Brain microvascular endothelial cell (primary cell): ENCODE data around the gene GUCA1C.

ENCODE experiments used
- DNase-seq: peaks from one replicate; pipeline ENCODE4 v3.0.0-alpha.2; 2020
- H3K27ac ChIP-seq: fragments of 250-450 bp; sonication (Bioruptor Pico); 2 replicates; pipeline ENCODE4 v1.5.1; 2020; ENCODE audit warnings: mild to moderate bottlenecking, moderate library complexity
- H3K27me3 ChIP-seq: fragments of 250-450 bp; sonication (Bioruptor Pico); replicated peaks from 2 replicates; pipeline ENCODE4 v1.5.1; 2020; ENCODE audit warnings: mild to moderate bottlenecking
- H3K36me3 ChIP-seq: fragments of 250-450 bp; sonication (Bioruptor Pico); replicated peaks from 2 replicates; pipeline ENCODE4 v1.5.1; 2020; ENCODE audit warnings: mild to moderate bottlenecking
- H3K4me3 ChIP-seq: 2 replicates; pipeline ENCODE4 v1.5.1; 2011; ENCODE audit warnings: low read depth, mild to moderate bottlenecking, control low read depth, low read length, moderate library complexity
- in situ Hi-C: cut with HindIII; loops from 2 replicates; pipeline ENCODE4 v1.10.0; 2017; ENCODE audit warnings: low sequenced_read_pairs, low pct_ligation_motif_present
- TF ChIP-seq, protein P1 (sequence below): IDR thresholded peaks from 2 replicates; pipeline ENCODE4 v1.5.1; 2011; ENCODE audit warnings: low read depth, mild to moderate bottlenecking, moderate library complexity, low read length, control low read depth, inconsistent platforms; ENCODE audit errors: missing control alignments

GUCA1C gene

GRCh38 chr3:108882762-108883161 lies 70.9 kb downstream of the GUCA1C start:
- H3K27ac ChIP-seq, result no peak overlapping the region
- no peaks in the 10 kb centered on the region for H3K36me3 ChIP-seq
- H3K27me3 ChIP-seq, result no peaks in the 10 kb centered on the region
- no peak for DNase-seq
- in situ Hi-C loops, result no loop called here
- TF ChIP-seq, protein P1, sequence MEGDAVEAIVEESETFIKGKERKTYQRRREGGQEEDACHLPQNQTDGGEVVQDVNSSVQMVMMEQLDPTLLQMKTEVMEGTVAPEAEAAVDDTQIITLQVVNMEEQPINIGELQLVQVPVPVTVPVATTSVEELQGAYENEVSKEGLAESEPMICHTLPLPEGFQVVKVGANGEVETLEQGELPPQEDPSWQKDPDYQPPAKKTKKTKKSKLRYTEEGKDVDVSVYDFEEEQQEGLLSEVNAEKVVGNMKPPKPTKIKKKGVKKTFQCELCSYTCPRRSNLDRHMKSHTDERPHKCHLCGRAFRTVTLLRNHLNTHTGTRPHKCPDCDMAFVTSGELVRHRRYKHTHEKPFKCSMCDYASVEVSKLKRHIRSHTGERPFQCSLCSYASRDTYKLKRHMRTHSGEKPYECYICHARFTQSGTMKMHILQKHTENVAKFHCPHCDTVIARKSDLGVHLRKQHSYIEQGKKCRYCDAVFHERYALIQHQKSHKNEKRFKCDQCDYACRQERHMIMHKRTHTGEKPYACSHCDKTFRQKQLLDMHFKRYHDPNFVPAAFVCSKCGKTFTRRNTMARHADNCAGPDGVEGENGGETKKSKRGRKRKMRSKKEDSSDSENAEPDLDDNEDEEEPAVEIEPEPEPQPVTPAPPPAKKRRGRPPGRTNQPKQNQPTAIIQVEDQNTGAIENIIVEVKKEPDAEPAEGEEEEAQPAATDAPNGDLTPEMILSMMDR, result no peak
- H3K4me3 ChIP-seq, result no peak overlapping the region

- no peaks in the 10 kb centered on the region for H3K36me3 ChIP-seq
- no peak for DNase-seq
- H3K4me3 ChIP-seq, result no peak overlapping the region
- no peak overlapping the region for H3K27ac ChIP-seq
- in situ Hi-C loops, result no loop called here
- TF ChIP-seq, protein P1, result no peak
- no peaks in the 10 kb centered on the region for H3K27me3 ChIP-seq
These were observed 73.8 kb downstream of the GUCA1C start for GRCh38 chr3:108879915-108880314.

GRCh38 chr3:108877901-108878300 lies 75.8 kb downstream of the GUCA1C start:
- Histone ChIP-seq H3K4me3 (no peak overlapping the region), H3K27me3 (no peaks in the 10 kb centered on the region), H3K36me3 (no peaks in the 10 kb centered on the region), H3K27ac (no peak overlapping the region)
- TF ChIP-seq, protein P1, result no peak
- DNase-seq, result no peak
- in situ Hi-C loops, result no loop called here

DNA sequence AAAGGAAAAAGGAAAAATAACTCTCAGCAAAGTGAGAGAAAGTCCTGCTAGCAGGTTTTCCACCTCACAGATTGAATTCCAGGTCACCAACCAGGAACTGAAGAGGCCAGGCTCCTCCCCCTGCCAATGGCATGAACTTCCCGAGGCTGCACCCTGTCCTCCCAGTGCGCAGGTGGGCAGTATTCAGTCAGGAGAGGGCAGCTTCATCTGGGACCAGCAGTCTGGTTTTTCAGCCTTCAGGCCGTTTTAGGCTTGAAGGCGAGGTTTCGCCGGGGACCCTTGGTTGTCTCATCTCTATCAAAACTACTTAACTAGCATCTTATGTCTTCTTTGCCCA lies 89.9 kb downstream of the GUCA1C start:
- Histone ChIP-seq H3K36me3 (no peaks in the 10 kb centered on the region), H3K27ac (no peak overlapping the region), H3K4me3 (no peak overlapping the region), H3K27me3 (no peaks in the 10 kb centered on the region)
- in situ Hi-C loops, result no loop called here
- TF ChIP-seq, protein P1, result no peak
- no peak for DNase-seq

DNA sequence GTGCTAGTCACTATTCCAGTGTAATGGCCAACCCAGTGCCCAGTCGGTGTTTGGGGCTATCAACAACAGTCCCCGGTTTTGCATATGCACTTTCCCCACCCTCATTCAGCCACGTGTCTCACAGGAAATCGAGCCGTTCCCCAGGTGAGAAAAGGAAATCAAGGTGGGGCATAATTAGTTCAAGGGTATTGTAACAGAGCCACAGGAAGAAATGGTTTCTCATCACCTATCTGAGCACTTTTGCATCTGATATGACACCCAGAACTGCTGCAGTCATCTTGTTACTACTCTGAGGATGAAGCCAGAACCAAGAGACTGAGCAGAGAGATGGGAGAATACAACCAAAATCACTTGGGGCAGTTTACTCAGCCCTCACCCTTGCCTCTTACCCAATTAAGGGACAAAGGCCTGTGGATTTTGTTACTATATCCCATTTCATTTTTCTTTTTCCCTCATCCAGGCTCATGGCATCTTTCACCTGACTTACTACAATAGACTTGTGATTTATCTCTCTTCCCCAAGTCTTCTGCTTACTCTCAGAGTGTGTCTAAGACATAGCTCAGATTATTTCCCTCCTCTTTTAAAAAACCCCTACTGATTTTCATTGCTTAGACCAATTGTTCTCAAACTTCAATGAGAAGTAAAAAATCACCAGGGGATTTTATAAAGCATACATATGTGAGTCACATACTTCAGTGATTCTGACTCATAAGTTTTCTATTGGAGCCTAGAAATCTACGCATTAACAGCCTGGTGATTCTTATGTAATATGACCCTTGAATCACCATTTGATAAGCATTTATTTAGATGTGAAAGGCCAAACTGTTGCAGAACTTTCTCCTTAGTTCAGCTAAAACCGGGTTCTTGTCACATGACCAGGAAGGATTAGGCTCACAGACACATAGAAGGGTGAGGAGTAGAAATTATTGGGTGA lies 90.5 kb downstream of the GUCA1C start:
- in situ Hi-C loops, result no loop called here
- H3K27me3 ChIP-seq, result no peaks in the 10 kb centered on the region
- no peak overlapping the region for H3K4me3 ChIP-seq
- TF ChIP-seq, protein P1, result no peak
- H3K27ac ChIP-seq, result peak overlapping the region; percentile 60
- H3K36me3 ChIP-seq, result no peaks in the 10 kb centered on the region
- DNase-seq, result peak; percentile 14
